ENCODE measurements around the gene TNS3. TPM values are rescaled to one million over a fixed set of nuclear protein-coding genes. Genes with fewer than 3 reads are reported as not detected.

The TNS3 gene
- total RNA-seq, 1 donor from 2014 or later = 30.3 TPM

GRCh38 chr7:47581438-47581803 is 490 bp downstream of the TNS3 start:
- Mint-ChIP-seq H3K27me3 (no peaks in the 10 kb centered on the region), H3K27ac (peak overlapping the region; percentile 83), H3K4me3 (peak overlapping the region; percentile 87), H3K36me3 (ENCODE audit: low read depth) (no peaks in the 10 kb centered on the region), H3K9me3 (no peaks in the 10 kb centered on the region), H3K4me1 (peaks cover 58% of the 10 kb centered on the region)
- CTCF ChIA-PET = interaction anchor here (1.0 to 1.8 kb wide), 3 partner anchors 137 to 238 kb away, joined by 3 to 5 read pairs (median 4); no protein-coding TSS in a partner anchor
- TF ChIP-seq CTCF (IDR thresholded peaks at IDR 0.05) = no peak
- POLR2A ChIA-PET = interaction anchor here (0.8 to 2.8 kb wide), 6 partner anchors 10 to 101 kb away, joined by 3 to 18 read pairs (median 6); no protein-coding TSS in a partner anchor
- DNase-seq (no peak), ATAC-seq (ENCODE audit: low read depth) (peak; percentile 16)
- intact Hi-C loops (cut with micrococcal nuclease) = loop anchor here (2.0 to 5.0 kb wide), 4 partner anchors 15 to 356 kb away; no protein-coding TSS in a partner anchor

GRCh38 chr7:47580811-47581331 is 1.0 kb downstream of the TNS3 start:
- DNase-seq (no peak), ATAC-seq (ENCODE audit: low read depth) (no peak)
- H3K4me1 Mint-ChIP-seq = peaks cover 64% of the 10 kb centered on the region
- TF ChIP-seq CTCF (IDR thresholded peaks at IDR 0.05) = no peak
- H3K4me3 Mint-ChIP-seq = peak overlapping the region; percentile 87
- ChIA-PET CTCF (interaction anchor here (1.0 to 1.8 kb wide), 3 partner anchors 136 to 239 kb away, joined by 3 to 5 read pairs (median 4); no protein-coding TSS in a partner anchor), POLR2A (interaction anchor here (0.8 to 2.8 kb wide), 5 partner anchors 10 to 90 kb away, joined by 3 to 18 read pairs (median 7); no protein-coding TSS in a partner anchor)
- no peaks in the 10 kb centered on the region for H3K9me3 Mint-ChIP-seq
- no peaks in the 10 kb centered on the region for H3K36me3 Mint-ChIP-seq (ENCODE audit: low read depth)
- intact Hi-C loops (cut with micrococcal nuclease) = loop anchor here (2.0 to 5.0 kb wide), 4 partner anchors 14 to 356 kb away; no protein-coding TSS in a partner anchor
- H3K27me3 Mint-ChIP-seq = no peaks in the 10 kb centered on the region
- H3K27ac Mint-ChIP-seq = peak overlapping the region; percentile 83

- Mint-ChIP-seq H3K9me3 (no peaks in the 10 kb centered on the region), H3K27ac (peak overlapping the region; percentile 83), H3K36me3 (ENCODE audit: low read depth) (no peaks in the 10 kb centered on the region), H3K4me1 (peaks cover 67% of the 10 kb centered on the region), H3K4me3 (peak overlapping the region; percentile 87), H3K27me3 (no peaks in the 10 kb centered on the region)
- ATAC-seq (ENCODE audit: low read depth) (no peak), DNase-seq (no peak)
- no peak for TF ChIP-seq CTCF (IDR thresholded peaks at IDR 0.05)
- POLR2A ChIA-PET = interaction anchor here (0.7 to 2.8 kb wide), 2 partner anchors 9 to 91 kb away, joined by 3 to 13 read pairs; no protein-coding TSS in a partner anchor
- CTCF ChIA-PET = no interaction called here
- intact Hi-C loops (cut with micrococcal nuclease) = loop anchor here (2.0 to 5.0 kb wide), 4 partner anchors 13 to 357 kb away; no protein-coding TSS in a partner anchor
Measured at GRCh38 chr7:47580175-47580706, 1.7 kb downstream of the TNS3 start.

GRCh38 chr7:47579458-47579857 is 2.5 kb downstream of the TNS3 start:
- no peak for ATAC-seq (ENCODE audit: low read depth)
- ChIA-PET POLR2A (interaction anchor here (0.7 kb wide), 1 partner anchor 8 kb away, joined by 3 read pairs; no protein-coding TSS in a partner anchor), CTCF (interaction anchor here (1.1 kb wide), 1 partner anchor 136 kb away, joined by 3 read pairs; no protein-coding TSS in a partner anchor)
- Mint-ChIP-seq H3K9me3 (no peaks in the 10 kb centered on the region), H3K4me1 (peaks cover 72% of the 10 kb centered on the region), H3K4me3 (peak overlapping the region; percentile 59), H3K36me3 (ENCODE audit: low read depth) (no peaks in the 10 kb centered on the region), H3K27me3 (no peaks in the 10 kb centered on the region), H3K27ac (peak overlapping the region; percentile 78)
- TF ChIP-seq CTCF (IDR thresholded peaks at IDR 0.05) = no peak
- no peak for DNase-seq
- intact Hi-C loops (cut with micrococcal nuclease) = loop anchor here (10.0 kb wide), 1 partner anchor 505 kb away; the partner anchor contains the start of gene UPP1

Measured in activated B cell treated with CpG ODN at 0.5 μM for 24 hours (primary cell).